Heart left ventricle (tissue), 13 donors: ENCODE data around the gene LONP2.

Experiments used
- POLR2A ChIP-seq, 2 donors: fragments of 450-650 bp; IDR thresholded peaks; one replicate each; pipeline ENCODE4 v1.6.1; 2017; ENCODE audit warnings: antibody characterized with exemption in 2 of 2, mild to moderate bottlenecking in 2 of 2, moderate library complexity in 2 of 2
- TF ChIP-seq, protein P1 (sequence below), 12 donors: fragments of 200-600 bp; sonication (generic) in 4 of 12; IDR thresholded peaks; one replicate each; pipeline versions ENCODE4 v1.5.0 to v1.8.0; 2018 to 2022; ENCODE audit warnings: antibody characterized with exemption in 12 of 12, mild to moderate bottlenecking in 5 of 12
- donor health status: ischemic (EF 13 %, LVEDD 7.1; RV severe dilation, severe dysfunction).
- donor health status: DM: no; HTN: yes; CAD: no.
- donor health status: DM: no; HTN: no; CAD: no.
- donor health status: ischemic (EF 25% LVEDD 6.9; RV normal size, moderate dysfunction).
- donor health status: ischemic (EF 25% LVEDD 5.7; RV mildly dilated, moderate dysfunction).
- donor health status: ischemic (EF 35%, LVEDD 5.7; RV mildly dilated, moderate dysfunction).
- donor health status: nonischemic (EF 11% LVEDD 7.7; RV severe dilation, severe dysfunction).
- donor health status: DM: yes; HTN: yes; CAD: no.
- donor health status: PGD.
- donor health status: ischemic (EF 29% LVEDD 5.4; RV normal size, mild dysfunction).
- donor health status: nonischemic (EF 23%, LVEDD 6.1; RV moderate dilation, normal function).

DNA sequence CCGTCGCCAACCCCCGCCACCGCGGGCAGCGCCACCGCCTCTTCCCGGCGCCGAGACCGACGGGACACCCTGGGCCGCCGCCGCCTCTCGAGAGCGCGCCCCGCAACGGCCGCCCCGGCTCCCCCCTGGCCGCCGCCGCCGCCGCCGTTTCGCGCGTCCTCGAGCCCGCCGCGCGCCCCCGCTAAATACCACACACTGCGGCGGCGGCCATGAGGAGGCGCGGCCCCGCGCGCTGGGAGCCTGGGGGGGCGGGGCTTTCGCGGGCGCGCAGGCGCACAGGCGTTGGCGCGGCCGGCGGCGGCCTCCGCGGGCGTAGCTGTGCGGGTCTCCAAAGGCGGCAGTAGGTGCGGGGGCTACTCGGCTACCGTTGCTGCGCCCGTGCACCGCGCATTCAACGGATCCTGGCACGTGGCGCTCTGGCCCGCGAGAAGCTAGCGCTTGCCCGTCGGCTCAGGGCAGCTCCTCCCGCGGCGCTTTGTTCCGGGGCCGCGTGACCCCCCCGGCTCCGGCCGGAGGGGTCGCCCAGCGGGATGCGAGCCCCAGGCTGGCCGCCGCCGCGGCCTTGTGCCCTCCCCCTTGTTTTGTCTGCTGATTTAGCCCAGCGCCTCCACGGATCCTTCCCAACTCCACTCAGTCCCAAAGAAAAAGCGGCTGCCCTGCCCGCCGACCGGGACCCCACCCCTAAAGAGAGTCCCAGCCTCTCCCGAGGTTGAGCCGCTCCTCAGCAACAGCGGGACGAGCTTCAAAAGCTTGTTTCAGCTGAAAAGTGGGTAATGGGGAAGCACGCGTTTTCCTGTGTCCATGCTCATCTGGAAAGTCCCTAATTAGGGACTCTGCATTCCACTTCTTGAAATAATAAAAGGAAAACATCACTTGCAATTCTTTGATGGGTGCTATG, 141.4 kb downstream of the LONP2 start, which contains the start of gene SIAH1:
- TF ChIP-seq POLR2A (IDR thresholded peaks at IDR 0.05), result peak; percentile 55 to 87
- TF ChIP-seq, protein P1, sequence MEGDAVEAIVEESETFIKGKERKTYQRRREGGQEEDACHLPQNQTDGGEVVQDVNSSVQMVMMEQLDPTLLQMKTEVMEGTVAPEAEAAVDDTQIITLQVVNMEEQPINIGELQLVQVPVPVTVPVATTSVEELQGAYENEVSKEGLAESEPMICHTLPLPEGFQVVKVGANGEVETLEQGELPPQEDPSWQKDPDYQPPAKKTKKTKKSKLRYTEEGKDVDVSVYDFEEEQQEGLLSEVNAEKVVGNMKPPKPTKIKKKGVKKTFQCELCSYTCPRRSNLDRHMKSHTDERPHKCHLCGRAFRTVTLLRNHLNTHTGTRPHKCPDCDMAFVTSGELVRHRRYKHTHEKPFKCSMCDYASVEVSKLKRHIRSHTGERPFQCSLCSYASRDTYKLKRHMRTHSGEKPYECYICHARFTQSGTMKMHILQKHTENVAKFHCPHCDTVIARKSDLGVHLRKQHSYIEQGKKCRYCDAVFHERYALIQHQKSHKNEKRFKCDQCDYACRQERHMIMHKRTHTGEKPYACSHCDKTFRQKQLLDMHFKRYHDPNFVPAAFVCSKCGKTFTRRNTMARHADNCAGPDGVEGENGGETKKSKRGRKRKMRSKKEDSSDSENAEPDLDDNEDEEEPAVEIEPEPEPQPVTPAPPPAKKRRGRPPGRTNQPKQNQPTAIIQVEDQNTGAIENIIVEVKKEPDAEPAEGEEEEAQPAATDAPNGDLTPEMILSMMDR (IDR thresholded peaks at IDR 0.05), result no peak
